Thyroid gland (tissue), 4 donors: ENCODE data around the gene NEK7. TPM values are rescaled to one million over a fixed set of nuclear protein-coding genes. Genes with fewer than 3 reads are reported as not detected.

Experiments used
- DNase-seq, 2 donors: peaks; one replicate each; pipeline ENCODE4 v3.0.0-alpha.2; 2019
- H3K27ac ChIP-seq, 3 donors: fragments of 200-600 bp; sonication (generic); 1 replicate in 2 of 3; 2 replicates in 1 of 3; pipeline ENCODE4 v1.5.1; 2016 to 2019; ENCODE audit warnings: mild to moderate bottlenecking in 1 of 3, moderate library complexity in 1 of 3
- H3K27me3 ChIP-seq: fragments of 200-600 bp; sonication (generic); one replicate; pipeline ENCODE4 v1.5.1; 2019
- H3K36me3 ChIP-seq, 2 donors: fragments of 200-600 bp; sonication (generic); one replicate each; pipeline ENCODE4 v1.5.1; 2016 to 2019
- H3K4me1 ChIP-seq, 2 donors: fragments of 200-600 bp; sonication (generic); one replicate each; pipeline ENCODE4 v1.5.1; 2017 to 2019
- H3K4me3 ChIP-seq, 3 donors: fragments of 200-600 bp; sonication (generic); replicated peaks in 1 of 3; 1 replicate in 2 of 3; 2 replicates in 1 of 3; pipeline ENCODE4 v1.5.1; 2016; ENCODE audit warnings: mild to moderate bottlenecking in 1 of 3
- H3K9me3 ChIP-seq: fragments of 200-600 bp; sonication (generic); one replicate; pipeline ENCODE4 v1.5.1; 2017
- CTCF ChIP-seq, 6 experiments: fragments of 200-600 bp in 3 of 6; fragments of 450-650 bp in 3 of 6; sonication (generic) in 3 of 6; IDR thresholded peaks; one replicate each; pipeline ENCODE4 v1.5.1; 2016 to 2019; ENCODE audit warnings: antibody characterized with exemption in 6 of 6, mild to moderate bottlenecking in 2 of 6, inconsistent platforms in 1 of 6, moderate library complexity in 1 of 6
- POLR2A ChIP-seq, 2 donors: fragments of 450-650 bp; IDR thresholded peaks; one replicate each; pipeline ENCODE4 v1.6.1; 2017; ENCODE audit warnings: antibody characterized with exemption in 2 of 2, mild to moderate bottlenecking in 2 of 2, moderate library complexity in 1 of 2
- WGBS, 2 donors: methylation state at CpG; one replicate each; pipeline ENCODE4 v1.1.5; 2017; 5-methylcytosine and 5-hydroxymethylcytosine counted together
- intact Hi-C: fragments of 100-400 bp; cut with DNase I; formaldehyde crosslinking; loops from one replicate; pipeline ENCODE4 v1.15.1; 2023
- total RNA-seq, 4 donors: library from RNA; depleted of rRNA; stranded (reverse); fragments of >200 nt; gene quantifications; one replicate each; pipeline ENCODE4 v1.2.3, GENCODE V29; 2016

Gene NEK7
- total RNA-seq, 4 donors from 2014 or later = 65.6 to 102 (median 77.7) TPM

- H3K27ac ChIP-seq = no peak overlapping the region
- intact Hi-C loops = no loop called here
- WGBS, 2 donors = 53 to 55% methylated on average over 2 of the region's 2 CpGs
- no peak for DNase-seq
- H3K27me3 ChIP-seq = no peaks in the 10 kb centered on the region
- H3K9me3 ChIP-seq = no peaks in the 10 kb centered on the region
- H3K4me1 ChIP-seq = no peaks in the 10 kb centered on the region
- no peak overlapping the region for H3K4me3 ChIP-seq
- TF ChIP-seq POLR2A (IDR thresholded peaks at IDR 0.05) (no peak), CTCF (IDR thresholded peaks at IDR 0.05) (no peak)
- no peaks in the 10 kb centered on the region for H3K36me3 ChIP-seq
Measured at GRCh38 chr1:198330982-198331615, 174.3 kb downstream of the NEK7 start.

DNA sequence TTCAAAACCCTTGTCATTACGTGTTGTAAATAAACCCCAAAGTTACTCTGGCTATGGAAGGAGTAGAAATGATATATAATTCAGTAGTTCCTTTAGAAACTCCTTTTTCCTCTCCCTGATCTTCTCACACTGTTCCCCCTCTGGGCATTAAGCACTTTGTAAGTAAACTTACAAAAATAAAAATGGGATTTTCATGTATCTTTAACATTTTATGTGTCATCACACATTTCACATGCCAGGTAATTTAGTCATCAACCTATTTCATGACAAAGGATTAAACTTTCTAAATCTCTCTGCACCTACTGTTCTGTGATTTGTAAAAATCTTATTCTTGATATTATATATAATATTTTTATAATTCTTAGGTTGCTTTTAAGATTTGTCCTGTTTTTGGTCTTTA lies 176.9 kb downstream of the NEK7 start:
- Histone ChIP-seq H3K27ac (no peak overlapping the region), H3K4me1 (no peaks in the 10 kb centered on the region), H3K27me3 (no peaks in the 10 kb centered on the region), H3K9me3 (no peaks in the 10 kb centered on the region), H3K4me3 (no peak overlapping the region), H3K36me3 (no peaks in the 10 kb centered on the region)
- no peak for DNase-seq
- intact Hi-C loops = no loop called here
- TF ChIP-seq CTCF (IDR thresholded peaks at IDR 0.05) = no peak
- no peak for TF ChIP-seq POLR2A (IDR thresholded peaks at IDR 0.05)
- WGBS, 2 donors = 85 to 90% methylated on average over 1 of the region's 1 CpG

GRCh38 chr1:198335663-198336062 lies 178.9 kb downstream of the NEK7 start:
- H3K27ac ChIP-seq = no peak overlapping the region
- no peak for DNase-seq
- H3K9me3 ChIP-seq = no peaks in the 10 kb centered on the region
- no peaks in the 10 kb centered on the region for H3K4me1 ChIP-seq
- WGBS, 2 donors = 86 to 91% methylated on average over 1 of the region's 1 CpG
- no peak overlapping the region for H3K4me3 ChIP-seq
- no peaks in the 10 kb centered on the region for H3K27me3 ChIP-seq
- no peaks in the 10 kb centered on the region for H3K36me3 ChIP-seq
- intact Hi-C loops = no loop called here
- TF ChIP-seq CTCF (IDR thresholded peaks at IDR 0.05) (no peak), POLR2A (IDR thresholded peaks at IDR 0.05) (no peak)

GRCh38 chr1:198337886-198338285 lies 181.1 kb downstream of the NEK7 start:
- intact Hi-C loops = no loop called here
- H3K27ac ChIP-seq = no peak overlapping the region
- no peaks in the 10 kb centered on the region for H3K9me3 ChIP-seq
- no peak overlapping the region for H3K4me3 ChIP-seq
- no peaks in the 10 kb centered on the region for H3K36me3 ChIP-seq
- no peak for TF ChIP-seq POLR2A (IDR thresholded peaks at IDR 0.05)
- no peak for TF ChIP-seq CTCF (IDR thresholded peaks at IDR 0.05)
- H3K4me1 ChIP-seq = no peaks in the 10 kb centered on the region
- DNase-seq = no peak
- H3K27me3 ChIP-seq = no peaks in the 10 kb centered on the region

DNA sequence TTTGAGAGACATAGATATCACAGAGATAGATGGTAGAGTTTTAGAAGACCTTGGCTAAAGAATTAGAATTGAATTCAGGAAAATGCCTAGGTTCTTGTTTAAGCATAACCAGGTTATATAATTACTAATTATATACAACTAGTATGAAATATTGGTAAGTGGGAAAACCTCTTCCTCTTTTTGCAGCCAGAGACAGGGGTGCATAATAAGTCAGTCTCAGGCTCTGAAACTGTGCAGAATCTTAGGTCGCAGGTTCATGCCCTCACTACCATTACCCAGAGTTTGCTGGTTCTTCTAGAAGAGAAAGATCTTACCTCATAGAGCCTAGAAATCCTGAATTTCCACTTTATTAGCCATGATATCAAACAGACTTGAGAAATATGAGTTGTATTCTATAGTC lies 183.3 kb downstream of the NEK7 start:
- no peak for DNase-seq
- Histone ChIP-seq H3K9me3 (no peaks in the 10 kb centered on the region), H3K4me1 (no peaks in the 10 kb centered on the region), H3K4me3 (no peak overlapping the region), H3K27me3 (no peaks in the 10 kb centered on the region), H3K27ac (no peak overlapping the region), H3K36me3 (no peaks in the 10 kb centered on the region)
- TF ChIP-seq CTCF (IDR thresholded peaks at IDR 0.05) (no peak), POLR2A (IDR thresholded peaks at IDR 0.05) (no peak)
- WGBS, 2 donors = 94 to 96% methylated on average over 1 of the region's 1 CpG
- intact Hi-C loops = no loop called here
